SK-N-SH (cell line): ENCODE data around the gene PRSS38. TPM values are rescaled to one million over a fixed set of nuclear protein-coding genes. Genes with fewer than 3 reads are reported as not detected.

Experiments
- CTCF ChIA-PET: fragments of 300-600, 350-600 bp; formaldehyde crosslinking; extraction: SDS; loops from one replicate; lab custom pipeline; 2021; lab: Yijun Ruan, JAX
- POLR2A ChIA-PET: fragments of 350-600 bp; sonication (Branson Sonifier 250); formaldehyde crosslinking; extraction: SDS; loops from one replicate; lab custom pipeline; 2020; ENCODE audit warnings: antibody characterized with exemption, inconsistent platforms; lab: Yijun Ruan, JAX
- DNase-seq: peaks from one replicate; pipeline ENCODE4 v3.0.0; 2012
- H2AFZ ChIP-seq: fragments of 200-600 bp; sonication (generic); 2 replicates; pipeline ENCODE4 v1.8.1; 2016; ENCODE audit warnings: antibody characterized with exemption, mild to moderate bottlenecking, low read depth
- H3F3A ChIP-seq: fragments of 200-600 bp; sonication (generic); replicated peaks from 2 replicates; pipeline ENCODE3; 2016; ENCODE audit warnings: antibody characterized with exemption, mild to moderate bottlenecking; ENCODE audit not compliant: insufficient read depth
- H3K27ac ChIP-seq, 2 experiments: fragments of 200-500 bp in 1 of 2; fragments of 200-600 bp in 1 of 2; sonication (Bioruptor generic) in 1 of 2; sonication (generic), shearing (Covaris generic) in 1 of 2; 2 replicates each; pipeline versions ENCODE4 v1.5.1 to v1.6.1; 2014 to 2016; ENCODE audit warnings: low read depth in 2 of 2, inconsistent platforms in 1 of 2, low read length in 1 of 2, mild to moderate bottlenecking in 1 of 2, mixed read lengths in 1 of 2
- H3K27me3 ChIP-seq: fragments of 200-600 bp; sonication (generic), shearing (Covaris generic); 2 replicates; pipeline ENCODE4 v1.6.1; 2016; ENCODE audit warnings: mixed run types; ENCODE audit not compliant: insufficient read depth
- H3K36me3 ChIP-seq, 2 experiments: fragments of 200-500 bp in 1 of 2; fragments of 200-600 bp in 1 of 2; sonication (Bioruptor generic) in 1 of 2; sonication (generic) in 1 of 2; replicated peaks in 1 of 2; 2 replicates each; pipeline versions ENCODE3 to v1.5.1; 2014 to 2016; ENCODE audit warnings: low read length in 1 of 2, mild to moderate bottlenecking in 1 of 2; ENCODE audit not compliant: insufficient read depth in 2 of 2, control insufficient read depth in 1 of 2
- H3K4me1 ChIP-seq, 2 experiments: fragments of 200-500 bp in 1 of 2; fragments of 200-600 bp in 1 of 2; sonication (Bioruptor generic) in 1 of 2; sonication (generic), shearing (Covaris generic) in 1 of 2; 2 replicates each; pipeline versions ENCODE4 v1.5.1 to v1.6.1; 2014 to 2016; ENCODE audit warnings: low read depth in 1 of 2, low read length in 1 of 2, mixed run types in 1 of 2; ENCODE audit not compliant: insufficient read depth in 2 of 2, control insufficient read depth in 1 of 2
- H3K4me2 ChIP-seq: fragments of 200-600 bp; sonication (generic), shearing (Covaris generic); 2 replicates; pipeline ENCODE4 v1.6.1; 2017; ENCODE audit warnings: mixed run types
- H3K4me3 ChIP-seq, 2 experiments: fragments of 200-500 bp in 1 of 2; fragments of 200-600 bp in 1 of 2; sonication (Bioruptor generic) in 1 of 2; sonication (generic), shearing (Covaris generic) in 1 of 2; 2 replicates each; pipeline versions ENCODE4 v1.5.1 to v1.8.1; 2014 to 2016; ENCODE audit warnings: low read depth in 2 of 2, inconsistent platforms in 1 of 2, low read length in 1 of 2, mild to moderate bottlenecking in 1 of 2, mixed read lengths in 1 of 2, moderate library complexity in 1 of 2
- H3K79me2 ChIP-seq: fragments of 200-600 bp; sonication (generic); 2 replicates; pipeline ENCODE4 v1.8.1; 2017; ENCODE audit warnings: mild to moderate bottlenecking; ENCODE audit not compliant: insufficient read depth
- H3K9ac ChIP-seq: fragments of 200-600 bp; sonication (generic); 2 replicates; pipeline ENCODE4 v1.6.1; 2017; ENCODE audit warnings: mixed run types
- H3K9me2 ChIP-seq: fragments of 200-600 bp; sonication (generic); 2 replicates; pipeline ENCODE4 v1.6.1; 2017; ENCODE audit warnings: mixed run types
- H3K9me3 ChIP-seq: fragments of 200-600 bp; sonication (generic); 2 replicates; pipeline ENCODE4 v1.6.1; 2017; ENCODE audit warnings: mixed run types, mild to moderate bottlenecking, moderate library complexity
- H4K20me1 ChIP-seq: fragments of 200-600 bp; sonication (generic); 2 replicates; pipeline ENCODE4 v1.6.1; 2017; ENCODE audit warnings: mild to moderate bottlenecking, mixed run types; ENCODE audit not compliant: insufficient read depth
- ELF1 ChIP-seq: IDR thresholded peaks from 2 replicates; pipeline ENCODE4 v1.4.0; 2012
- FOSL2 ChIP-seq: IDR thresholded peaks from 2 replicates; pipeline ENCODE4 v1.4.0; 2012; ENCODE audit warnings: low read depth, mild to moderate bottlenecking, moderate library complexity, borderline replicate concordance
- MAX ChIP-seq: IDR thresholded peaks from 2 replicates; pipeline ENCODE4 v1.4.0; 2012; ENCODE audit warnings: low read depth
- MEF2A ChIP-seq: IDR thresholded peaks from 2 replicates; pipeline ENCODE4 v1.4.0; 2012; ENCODE audit warnings: low read depth, borderline replicate concordance
- NFIC ChIP-seq: IDR thresholded peaks from 2 replicates; pipeline ENCODE4 v1.4.0; 2012; ENCODE audit warnings: borderline replicate concordance
- POLR2AphosphoS5 ChIP-seq: IDR thresholded peaks from 2 replicates; pipeline ENCODE4 v1.6.1; 2012; ENCODE audit warnings: low read depth, low read length
- RCOR1 ChIP-seq: fragments of 150-350 bp; IDR thresholded peaks from 2 replicates; pipeline ENCODE4 v1.6.1; 2017; ENCODE audit warnings: antibody characterized with exemption, low read length
- REST ChIP-seq: IDR thresholded peaks from 2 replicates; pipeline ENCODE4 v1.6.1; 2012; ENCODE audit warnings: mild to moderate bottlenecking, low read depth, low read length, moderate library complexity
- SIN3A ChIP-seq: IDR thresholded peaks from 2 replicates; pipeline ENCODE4 v1.6.1; 2012; ENCODE audit warnings: low read depth, mild to moderate bottlenecking, low read length, moderate library complexity, borderline replicate concordance
- SMC3 ChIP-seq: IDR thresholded peaks from 2 replicates; pipeline ENCODE4 v1.6.1; 2012; ENCODE audit warnings: low read depth, low read length, improper control_type of control experiment
- TAF1 ChIP-seq: IDR thresholded peaks from 2 replicates; pipeline ENCODE4 v1.6.1; 2012; ENCODE audit warnings: low read depth, mild to moderate bottlenecking, low read length, moderate library complexity, borderline replicate concordance
- TCF12 ChIP-seq: IDR thresholded peaks from 2 replicates; pipeline ENCODE4 v1.4.0; 2012
- USF1 ChIP-seq: IDR thresholded peaks from 2 replicates; pipeline ENCODE4 v1.4.0; 2012; ENCODE audit warnings: low read depth, borderline replicate concordance
- YY1 ChIP-seq: IDR thresholded peaks from 2 replicates; pipeline ENCODE4 v1.4.0; 2012; ENCODE audit warnings: low read depth, mild to moderate bottlenecking
- WGBS: methylation state at CpG from one replicate; pipeline ENCODE4 v1.1.6; 2017; ENCODE audit warnings: low lambda C conversion rate; 5-methylcytosine and 5-hydroxymethylcytosine counted together
- polyA plus RNA-seq, 3 experiments: library from polyadenylated mRNA; depleted of rRNA; stranded (reverse); fragments of >200 nt; gene quantifications; 2 replicates each; pipeline ENCODE4 v1.2.3, GENCODE V29; 2012

PRSS38 gene
- polyA plus RNA-seq, 1 of the 3 experiments (the other 2 are of a cell fraction), result not detected

- Histone ChIP-seq H2AFZ (no peak overlapping the region), H3K79me2 (no peaks in the 10 kb centered on the region), H3K27ac (no peak overlapping the region), H3K9me2 (no peaks in the 10 kb centered on the region), H4K20me1 (no peaks in the 10 kb centered on the region), H3K9me3 (no peaks in the 10 kb centered on the region), H3K27me3 (no peaks in the 10 kb centered on the region), H3K4me2 (no peak overlapping the region), H3K4me1 (no peaks in the 10 kb centered on the region; a peak in 1 of 4 replicates), H3K4me3 (no peak overlapping the region), H3K9ac (no peak overlapping the region), H3F3A (no peaks in the 10 kb centered on the region), H3K36me3 (no peaks in the 10 kb centered on the region)
- CTCF ChIA-PET, result no interaction called here
- no peak for DNase-seq
- no peak for TF ChIP-seq NFIC
- no peak for TF ChIP-seq REST
- POLR2A ChIA-PET, result no interaction called here
These were observed 49.4 kb downstream of the PRSS38 start for GRCh38 chr1:227864882-227865281.

- ChIA-PET CTCF (no interaction called here), POLR2A (no interaction called here)
- Histone ChIP-seq H2AFZ (no peak overlapping the region), H4K20me1 (no peaks in the 10 kb centered on the region), H3F3A (no peaks in the 10 kb centered on the region), H3K9me3 (no peaks in the 10 kb centered on the region), H3K27ac (no peak overlapping the region), H3K9ac (no peak overlapping the region), H3K4me2 (no peak overlapping the region), H3K79me2 (no peaks in the 10 kb centered on the region), H3K36me3 (no peaks in the 10 kb centered on the region), H3K4me3 (no peak overlapping the region), H3K9me2 (no peaks in the 10 kb centered on the region), H3K4me1 (no peaks in the 10 kb centered on the region; a peak in 1 of 4 replicates), H3K27me3 (no peaks in the 10 kb centered on the region)
- TF ChIP-seq SIN3A (no peak), MAX (no peak), TAF1 (no peak), USF1 (no peak), YY1 (no peak), SMC3 (no peak), MEF2A (no peak), ELF1 (no peak), FOSL2 (no peak), RCOR1 (no peak), TCF12 (no peak), POLR2AphosphoS5 (no peak)
- 0% methylated on average over 3 of the region's 5 CpGs for WGBS
- no peak for DNase-seq
These were observed 53.9 kb downstream of the PRSS38 start for GRCh38 chr1:227869279-227869842.
